AG09309 (cell line): ENCODE measurements around the gene GPC5.
"Not testable (repeated sequence)": the region's sequence is repeated elsewhere in the genome, so short reads cannot be mapped to it uniquely, and the experiment has no call there.

Experiments
- DNase-seq: peaks from one replicate; pipeline ENCODE4 v3.0.0-alpha.2; 2010; ENCODE audit warnings: low read depth
- H3K4me3 ChIP-seq: 2 replicates; pipeline ENCODE4 v1.5.1; 2011; ENCODE audit warnings: mild to moderate bottlenecking, low read depth, low read length, moderate library complexity; ENCODE audit not compliant: control insufficient read depth
- CTCF ChIP-seq: IDR thresholded peaks from 2 replicates; pipeline ENCODE4 v1.5.1; 2011; ENCODE audit warnings: mild to moderate bottlenecking, low read depth, low read length, inconsistent platforms; ENCODE audit not compliant: insufficient read depth, control insufficient read depth; ENCODE audit errors: missing control alignments

GPC5 gene

GRCh38 chr13:91891141-91891540, 492.7 kb downstream of the GPC5 start:
- no peak overlapping the region for H3K4me3 ChIP-seq
- no peak for TF ChIP-seq CTCF
- no peak for DNase-seq

- no peak for TF ChIP-seq CTCF
- H3K4me3 ChIP-seq: no peak overlapping the region
Observed at GRCh38 chr13:91893040-91893439, 494.6 kb downstream of the GPC5 start.

GRCh38 chr13:91894316-91894715, 495.9 kb downstream of the GPC5 start:
- no peak for DNase-seq
- no peak for TF ChIP-seq CTCF
- no peak overlapping the region for H3K4me3 ChIP-seq

More at GRCh38 chr13:91893040-91893439, 494.6 kb downstream of the GPC5 start:
- no peak for DNase-seq

GRCh38 chr13:91896547-91896946, 498.1 kb downstream of the GPC5 start:
- no peak overlapping the region for H3K4me3 ChIP-seq
- DNase-seq: no peak
- no peak for TF ChIP-seq CTCF

- not testable (repeated sequence) for DNase-seq, H3K4me3 ChIP-seq
Observed at GRCh38 chr13:91898986-91899385, 500.6 kb downstream of the GPC5 start.

- no peak overlapping the region for H3K4me3 ChIP-seq
- DNase-seq: no peak
- no peak for TF ChIP-seq CTCF
Observed at GRCh38 chr13:91902291-91902690, 503.9 kb downstream of the GPC5 start.

- no peak overlapping the region for H3K4me3 ChIP-seq
- TF ChIP-seq CTCF: no peak
- no peak for DNase-seq
Observed at GRCh38 chr13:91904005-91904404, 505.6 kb downstream of the GPC5 start.
